Right ventricle myocardium inferior (tissue), 1 donor: ENCODE results near the gene ALS2CL. TPM values are rescaled to one million over a fixed set of nuclear protein-coding genes. Genes with fewer than 3 reads are reported as not detected.
A peak's percentile ranks its signal among the peaks of the same experiment; 100 is the strongest.

ENCODE experiments used
- ATAC-seq: fragments of 200-7000 bp; cut with Tn5 transposase; one replicate; pipeline ENCODE4 v1.9.1; 2020; ENCODE audit warnings: mild to moderate bottlenecking, moderate library complexity
- DNase-seq: peaks from one replicate; pipeline ENCODE4 v3.0.0; 2021; ENCODE audit errors: missing footprints
- intact Hi-C: fragments of 100-400 bp; cut with DNase I; formaldehyde crosslinking; loops from one replicate; pipeline ENCODE4 v1.11.0; 2022
- total RNA-seq: library from RNA; stranded (reverse); fragmentation: NEBNext Ultra II Directional; extraction: Animal tissue kit (Norgen Biotek cat#: 25700); gene quantifications from one replicate; pipeline ENCODE4 v1.2.1, GENCODE V29; 2021
- donor health status: DM: no; HTN: yes; CAD: no; lungs with severe emphysema.

Gene ALS2CL
- total RNA-seq, 1 donor from 2014 or later, result 36.9 TPM

DNA sequence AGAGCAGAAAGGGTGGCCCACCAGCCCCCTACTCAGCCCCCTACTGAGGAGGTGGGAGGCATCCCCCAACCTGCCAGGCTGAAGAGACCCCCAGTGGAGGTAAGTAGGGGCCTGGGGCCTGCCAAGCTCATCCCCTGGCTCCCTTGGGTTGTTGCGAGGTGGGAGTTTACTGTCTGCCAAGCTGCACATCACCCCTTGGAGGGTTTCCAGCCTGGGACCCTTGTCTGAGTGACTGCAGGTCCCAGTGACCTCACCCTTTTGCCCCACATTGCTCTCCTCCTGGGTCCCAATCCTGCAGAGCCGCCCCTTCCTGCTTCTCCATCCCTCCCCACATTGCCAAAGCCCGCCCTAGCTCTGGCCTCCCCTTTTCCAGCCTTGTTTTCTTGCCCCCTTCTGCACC lies 1.0 kb upstream of the ALS2CL start:
- no peak for ATAC-seq
- no peak for DNase-seq
- intact Hi-C loops, result loop anchor here (10.0 kb wide), 1 partner anchor 130 kb away; the partner anchor contains the start of gene LRRC2

DNA sequence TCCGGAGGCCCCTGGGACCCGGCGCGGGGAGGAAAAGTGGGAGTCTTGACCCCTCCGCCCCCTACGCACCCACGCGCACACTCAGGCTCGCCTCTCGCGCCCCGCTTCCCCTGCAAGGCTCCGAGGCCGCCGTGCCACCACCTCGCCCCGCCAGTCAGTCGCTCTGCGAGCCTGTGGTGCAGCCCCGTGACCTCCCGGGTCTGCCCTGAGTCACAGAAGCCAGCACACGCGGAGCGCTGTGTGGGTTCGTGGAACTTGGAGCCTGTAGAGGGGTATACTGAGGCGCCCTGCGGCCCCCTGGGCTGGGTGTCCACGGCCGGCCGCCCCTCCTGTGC lies 380 bp upstream of the ALS2CL start:
- intact Hi-C loops, result loop anchor here (10.0 kb wide), 1 partner anchor 129 kb away; the partner anchor contains the start of gene LRRC2
- peak; percentile 11 for ATAC-seq
- peak; percentile 75 for DNase-seq

DNA sequence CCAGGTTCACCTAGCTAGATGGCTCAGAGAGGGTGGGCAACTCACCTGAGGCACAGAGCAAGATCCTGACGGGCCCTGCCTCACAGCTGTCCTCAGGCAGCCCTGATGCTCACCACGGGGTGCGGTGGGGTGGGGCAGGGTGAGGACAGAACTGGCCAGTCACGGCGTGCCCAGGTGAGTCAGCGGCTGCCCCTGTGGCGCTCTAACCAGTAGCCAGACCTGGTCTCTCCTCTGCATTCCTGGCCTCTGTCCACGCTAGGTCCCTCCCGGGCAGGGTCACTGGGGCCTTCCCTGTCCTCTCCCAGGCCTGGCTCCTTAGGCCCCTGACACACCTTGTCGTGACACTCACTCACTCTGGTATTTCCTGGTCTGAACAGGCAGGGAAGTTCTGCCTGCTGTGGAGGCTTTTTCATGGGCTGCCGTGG lies 901 bp downstream of the ALS2CL start:
- ATAC-seq (no peak), DNase-seq (no peak)
- intact Hi-C loops, result loop anchor here (10.0 kb wide), 1 partner anchor 128 kb away; the partner anchor contains the start of gene LRRC2

DNA sequence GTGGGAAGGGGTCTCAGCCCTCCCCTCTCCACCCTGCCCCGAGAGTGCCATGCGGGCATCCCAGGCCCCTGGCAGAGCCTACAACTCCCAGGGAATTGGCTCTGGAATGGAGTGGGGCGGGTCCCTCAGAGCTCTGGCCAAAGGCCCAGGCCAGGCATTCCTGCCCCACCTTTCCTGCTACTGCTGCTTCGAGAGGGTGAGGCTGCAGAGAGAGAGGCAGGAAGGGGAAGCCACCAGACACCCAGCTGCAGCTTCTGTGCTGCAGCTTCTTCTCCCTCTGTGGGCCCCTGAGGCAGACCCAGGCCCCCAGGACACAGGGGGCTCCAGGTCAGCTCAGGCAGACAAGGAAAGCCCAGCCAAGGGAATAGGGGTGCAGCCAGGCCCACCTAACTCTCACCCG lies 2.7 kb downstream of the ALS2CL start:
- intact Hi-C loops, result loop anchor here (10.0 kb wide), 1 partner anchor 126 kb away; the partner anchor contains the start of gene LRRC2

DNA sequence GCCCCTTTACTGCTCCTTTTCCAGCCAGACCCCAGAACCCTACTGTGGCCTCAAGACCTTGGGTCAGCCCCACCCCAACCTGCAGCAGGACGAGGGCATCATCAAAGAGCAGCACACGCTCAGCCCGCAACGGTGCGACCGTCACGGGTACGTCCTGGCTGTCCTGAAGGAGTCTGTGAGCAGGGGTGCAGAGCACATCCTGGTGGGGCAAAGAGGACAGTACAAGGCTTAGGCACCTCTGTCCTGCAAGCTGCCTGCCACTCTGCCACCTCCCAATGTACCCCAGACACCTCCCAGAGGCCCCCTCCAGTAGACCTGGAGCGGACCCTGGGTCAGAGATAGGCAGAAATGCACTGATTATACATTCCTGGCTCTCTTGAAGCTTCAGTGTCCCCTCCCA lies 8.0 kb downstream of the ALS2CL start:
- intact Hi-C loops, result no loop called here
- ATAC-seq, result no peak
- DNase-seq, result no peak

More for the DNA sequence above, 2.7 kb downstream of the ALS2CL start:
- DNase-seq, result no peak
- ATAC-seq, result peak; percentile 48

DNA sequence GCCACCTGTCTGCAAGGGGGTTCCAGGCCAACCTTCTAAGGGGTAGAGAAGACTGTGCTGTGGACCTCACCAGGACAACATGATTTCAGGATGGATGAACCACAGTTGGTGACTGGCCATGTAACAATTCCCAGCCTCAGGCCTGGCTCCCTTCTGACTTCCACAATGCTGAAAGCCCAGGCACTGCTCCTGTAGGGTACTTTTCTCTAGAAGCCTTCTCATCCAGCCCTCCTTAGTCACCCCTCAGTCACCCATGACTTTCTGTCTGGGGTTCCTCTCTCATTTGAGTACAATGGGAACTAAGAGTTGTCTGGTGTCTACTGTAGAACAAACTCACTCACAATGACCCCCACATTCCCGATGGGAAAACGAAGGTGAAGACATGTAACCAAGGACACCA lies 8.6 kb downstream of the ALS2CL start:
- DNase-seq (no peak), ATAC-seq (no peak)
- intact Hi-C loops, result no loop called here

DNA sequence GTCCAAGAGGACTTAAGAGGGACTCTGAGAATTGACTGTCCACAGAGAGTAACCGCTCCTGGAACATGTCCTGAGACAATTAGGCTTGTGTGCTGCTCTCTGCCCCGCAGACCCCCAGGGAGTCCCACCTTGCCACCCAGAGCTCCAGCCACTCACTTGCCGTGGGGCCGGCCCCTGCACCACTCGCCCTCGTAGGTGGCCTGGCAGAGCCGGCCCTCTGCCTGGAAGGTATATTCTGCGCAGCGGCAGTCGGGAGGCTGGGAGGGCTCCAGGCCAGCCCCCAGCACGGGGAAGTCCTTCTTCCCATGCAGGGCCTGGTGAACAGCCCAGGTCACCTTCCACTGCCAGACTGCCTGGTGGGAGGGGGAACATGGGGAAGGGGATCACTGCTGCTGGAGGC lies 10.5 kb downstream of the ALS2CL start:
- intact Hi-C loops, result no loop called here
- DNase-seq, result no peak
- no peak for ATAC-seq

DNA sequence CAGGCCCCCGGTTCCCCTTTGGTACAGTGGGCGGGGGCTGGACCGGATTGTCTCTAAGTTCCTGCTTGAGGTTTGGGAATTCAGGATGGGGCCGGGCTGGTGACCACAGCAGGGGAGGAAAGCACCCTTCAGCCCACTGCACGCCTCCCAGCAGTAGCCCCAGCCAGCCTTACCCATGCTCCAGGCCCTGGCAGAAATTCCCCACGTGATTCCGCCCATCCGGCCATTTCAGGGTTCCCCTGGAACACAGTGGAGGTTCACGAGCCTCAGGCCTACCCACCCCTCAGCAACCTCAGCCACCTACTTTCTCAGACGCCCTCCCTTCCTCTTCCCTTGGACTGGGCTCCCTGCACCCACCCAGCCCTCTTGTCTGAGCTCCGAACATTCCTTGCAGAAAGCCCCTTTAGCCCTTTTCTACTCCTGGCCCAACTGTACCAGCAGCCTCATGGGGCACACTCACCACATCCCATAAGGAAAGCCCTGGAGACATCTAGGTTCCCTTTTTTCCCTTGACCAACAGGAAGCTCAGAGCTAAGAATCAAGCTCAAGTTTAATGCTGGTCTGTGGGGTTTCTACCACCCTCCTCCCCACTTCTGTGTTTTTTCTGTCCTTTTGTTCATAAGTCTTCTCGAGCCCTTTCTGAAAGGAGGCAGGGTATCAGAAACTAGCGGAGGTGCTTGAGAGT lies 11.5 kb downstream of the ALS2CL start:
- intact Hi-C loops, result no loop called here
- no peak for DNase-seq

DNA sequence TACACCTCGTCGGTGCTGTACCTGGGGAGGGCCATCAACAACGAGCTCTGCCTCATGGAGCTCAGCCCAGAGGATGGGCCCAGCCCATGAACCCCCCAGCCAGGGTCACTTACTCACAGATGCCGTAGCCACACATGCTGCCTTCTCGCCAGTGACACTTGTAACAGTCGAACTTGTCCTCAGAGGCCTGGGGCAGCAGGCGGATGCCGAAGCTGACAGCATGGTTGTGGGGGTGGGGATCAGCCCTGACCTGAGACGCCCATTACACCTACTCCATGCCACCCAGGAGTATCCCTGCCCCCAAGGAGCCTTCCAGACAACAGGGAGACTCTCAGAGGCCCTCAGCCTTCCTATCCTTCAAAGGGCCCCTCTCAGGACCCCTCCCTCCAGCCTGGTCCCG lies 12.1 kb downstream of the ALS2CL start:
- intact Hi-C loops, result no loop called here
- DNase-seq (no peak), ATAC-seq (no peak)

More for the DNA sequence above, 11.5 kb downstream of the ALS2CL start:
- ATAC-seq, result no peak

DNA sequence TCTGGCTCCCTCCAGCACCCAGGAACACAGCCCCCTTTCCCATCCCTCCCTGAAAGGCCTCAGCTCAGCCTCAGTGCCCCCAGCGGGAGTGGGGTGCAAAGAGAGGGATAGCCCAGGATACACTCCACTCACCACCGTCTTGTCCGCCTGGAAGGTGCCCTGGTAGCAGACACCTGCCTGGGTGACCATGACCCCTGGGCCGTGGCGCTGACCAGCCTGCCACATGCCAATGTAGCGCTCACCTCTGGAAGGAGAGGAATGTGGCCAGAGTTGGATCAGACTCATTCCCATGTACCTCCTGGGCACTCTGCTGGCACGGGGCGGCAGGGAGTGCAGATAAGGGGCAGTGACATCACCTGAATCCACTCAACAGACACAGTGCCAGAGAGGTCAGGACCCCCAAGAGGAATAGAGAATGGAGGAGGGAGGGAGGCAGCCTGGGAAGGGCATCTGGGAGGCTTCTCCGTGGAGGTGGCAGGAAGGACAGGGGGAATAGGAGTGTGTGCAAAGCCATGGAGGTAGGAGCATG lies 13.1 kb downstream of the ALS2CL start:
- ATAC-seq, result peak; percentile 9
- intact Hi-C loops, result no loop called here
- no peak for DNase-seq

DNA sequence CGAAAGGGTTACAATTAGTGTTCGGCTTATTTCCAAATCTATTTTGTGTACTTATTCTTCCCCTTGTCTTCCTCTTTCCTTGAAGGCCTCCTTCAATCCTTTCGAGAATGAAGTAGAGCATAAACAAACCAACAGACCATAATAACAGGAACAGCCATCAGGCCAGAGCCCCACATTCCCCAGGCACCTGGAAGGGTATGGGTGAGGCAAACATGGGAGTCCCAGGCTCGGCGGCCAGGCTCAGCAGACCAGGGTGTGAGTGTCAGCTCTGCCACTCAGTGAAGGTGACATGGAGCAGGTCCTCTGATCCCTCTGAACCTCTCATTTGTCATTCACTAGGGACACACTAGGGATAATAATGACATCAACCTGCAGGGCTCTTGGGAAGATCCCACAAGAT lies 13.8 kb downstream of the ALS2CL start:
- intact Hi-C loops, result no loop called here
- no peak for DNase-seq

DNA sequence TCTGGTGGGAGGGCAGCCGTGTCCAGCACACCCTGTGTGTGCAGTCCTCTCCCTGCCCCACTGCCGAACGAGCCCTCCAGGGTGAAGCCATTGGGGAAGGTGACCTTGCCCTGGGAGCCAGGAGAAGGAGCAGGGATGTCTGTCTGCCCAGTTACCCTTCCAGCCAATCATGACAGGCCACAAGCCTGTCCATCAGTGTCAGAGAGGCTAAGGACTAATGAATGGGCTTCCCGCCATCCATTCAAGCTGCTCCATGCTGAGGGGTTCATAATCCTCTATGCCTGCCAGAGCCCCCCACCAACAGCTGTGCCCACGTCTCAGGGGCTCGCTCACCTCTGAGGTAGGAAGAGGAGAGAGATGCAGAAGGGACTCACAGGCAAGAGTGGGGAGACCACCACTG lies 15.2 kb downstream of the ALS2CL start:
- intact Hi-C loops, result no loop called here
- ATAC-seq, result no peak
- DNase-seq, result peak; percentile 41

More for the DNA sequence above, 13.8 kb downstream of the ALS2CL start:
- no peak for ATAC-seq

DNA sequence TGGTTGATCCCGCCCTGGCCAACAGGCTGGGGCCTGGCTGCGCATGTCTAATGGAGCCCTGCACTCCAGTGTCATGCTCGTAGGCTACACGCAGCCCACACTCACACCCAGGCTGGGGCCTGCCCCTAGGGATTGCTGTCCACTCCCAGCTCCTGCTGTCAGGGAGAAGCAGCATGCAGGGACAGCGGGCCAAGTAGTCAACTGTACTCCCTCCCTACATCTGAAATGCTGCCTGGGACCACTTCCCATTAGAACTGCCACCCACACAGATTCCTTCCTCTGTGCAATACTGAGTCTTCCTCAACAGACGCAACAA lies 16.1 kb downstream of the ALS2CL start:
- peak; percentile 88 for DNase-seq

DNA sequence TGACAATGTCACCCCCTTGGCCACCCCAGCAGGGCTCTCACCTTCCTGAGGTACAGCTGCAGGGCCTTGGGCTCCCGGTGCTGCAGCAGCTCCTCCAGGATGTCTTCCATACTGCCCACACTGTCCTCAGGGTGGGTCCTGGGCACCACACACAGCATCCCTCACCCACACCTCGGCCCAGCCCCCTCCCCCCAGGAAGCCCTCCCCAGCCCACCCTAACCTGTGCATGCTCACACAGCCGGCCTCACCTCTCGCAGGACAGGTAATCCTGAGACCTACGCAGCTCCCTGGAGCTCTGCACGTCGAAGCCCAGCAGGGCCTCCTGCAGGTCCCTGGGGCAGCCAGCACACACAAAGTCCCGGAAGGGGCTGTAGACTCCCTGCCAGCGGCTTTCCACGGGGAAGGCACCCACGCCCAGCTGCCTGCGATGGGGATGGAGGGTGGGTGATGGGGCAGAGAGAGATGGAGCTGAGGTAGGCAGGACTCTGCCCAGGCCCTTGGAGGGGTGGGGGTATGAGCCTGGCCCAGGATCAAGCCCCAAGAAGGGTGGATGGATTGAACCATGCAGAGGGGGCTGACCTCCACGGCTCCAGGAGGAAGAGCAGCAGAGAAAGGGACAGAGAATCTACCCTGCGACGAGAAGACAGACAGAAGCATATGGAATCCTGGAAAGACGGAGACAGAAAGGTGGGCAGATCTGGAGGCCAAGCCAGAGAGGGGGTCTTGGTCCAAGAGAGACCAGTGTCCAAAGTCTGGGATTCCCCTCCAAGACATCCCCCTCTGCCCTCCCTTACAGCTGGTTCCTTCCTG lies 16.7 kb downstream of the ALS2CL start:
- DNase-seq (peak; percentile 53), ATAC-seq (no peak)
- intact Hi-C loops, result no loop called here

More for the DNA sequence above, 16.1 kb downstream of the ALS2CL start:
- intact Hi-C loops, result no loop called here
- peak; percentile 78 for ATAC-seq

DNA sequence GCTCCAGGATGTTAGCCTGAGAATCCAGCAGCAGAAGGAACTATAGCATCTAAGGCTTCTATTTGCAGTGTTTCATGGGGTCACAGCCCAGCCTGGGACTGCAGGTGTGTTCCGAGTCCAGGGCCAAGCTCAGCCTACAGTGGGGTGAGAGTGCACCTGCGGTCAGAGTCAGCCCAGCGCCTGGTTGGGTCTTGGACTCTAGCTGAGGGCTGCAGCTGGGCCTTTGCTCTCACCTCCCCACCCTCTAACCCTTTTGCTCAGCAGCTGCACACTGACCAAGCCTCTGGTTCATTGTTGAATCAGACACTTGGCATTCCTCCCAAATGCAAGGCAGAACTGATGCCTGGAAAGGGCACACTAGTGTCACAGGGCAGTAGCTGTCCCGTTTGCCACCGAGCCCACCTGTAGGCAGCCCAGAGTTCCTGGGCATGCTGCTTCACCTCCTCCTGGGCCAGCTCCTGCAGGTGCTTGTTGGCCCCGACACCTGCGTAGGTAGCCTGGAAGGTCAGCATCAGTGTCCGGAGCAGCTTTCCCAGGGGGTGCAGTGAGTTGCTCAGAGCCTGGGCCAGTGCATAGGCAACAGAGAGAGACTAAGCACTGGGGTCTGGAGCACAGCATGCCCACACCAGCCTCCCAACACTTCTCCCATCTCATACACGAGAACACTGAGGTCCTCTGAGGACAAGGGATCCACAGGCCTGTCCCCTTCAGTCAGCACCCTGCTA lies 17.5 kb downstream of the ALS2CL start:
- ATAC-seq (no peak), DNase-seq (peak; percentile 48)
- intact Hi-C loops, result no loop called here

DNA sequence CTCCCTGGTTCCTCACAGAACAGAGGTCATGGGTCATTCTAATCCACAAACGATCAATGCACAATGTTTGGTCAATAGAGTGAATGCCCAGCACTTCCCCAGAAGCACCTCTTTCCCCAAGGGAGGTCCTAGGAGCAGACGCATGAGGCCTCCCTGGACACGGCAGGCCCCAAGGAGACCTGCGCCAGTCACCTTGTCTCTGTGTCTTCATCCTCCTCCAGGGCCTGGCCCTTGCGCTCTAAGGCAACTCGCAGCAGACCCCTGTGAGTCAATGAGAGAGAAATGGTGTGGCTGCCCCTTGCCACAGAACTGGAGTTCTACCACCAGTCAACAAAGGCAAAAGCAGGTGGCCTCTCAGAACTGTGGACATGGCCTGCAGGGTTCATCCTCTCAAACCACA lies 18.1 kb downstream of the ALS2CL start:
- ATAC-seq (no peak), DNase-seq (peak; percentile 62)
- intact Hi-C loops, result no loop called here

DNA sequence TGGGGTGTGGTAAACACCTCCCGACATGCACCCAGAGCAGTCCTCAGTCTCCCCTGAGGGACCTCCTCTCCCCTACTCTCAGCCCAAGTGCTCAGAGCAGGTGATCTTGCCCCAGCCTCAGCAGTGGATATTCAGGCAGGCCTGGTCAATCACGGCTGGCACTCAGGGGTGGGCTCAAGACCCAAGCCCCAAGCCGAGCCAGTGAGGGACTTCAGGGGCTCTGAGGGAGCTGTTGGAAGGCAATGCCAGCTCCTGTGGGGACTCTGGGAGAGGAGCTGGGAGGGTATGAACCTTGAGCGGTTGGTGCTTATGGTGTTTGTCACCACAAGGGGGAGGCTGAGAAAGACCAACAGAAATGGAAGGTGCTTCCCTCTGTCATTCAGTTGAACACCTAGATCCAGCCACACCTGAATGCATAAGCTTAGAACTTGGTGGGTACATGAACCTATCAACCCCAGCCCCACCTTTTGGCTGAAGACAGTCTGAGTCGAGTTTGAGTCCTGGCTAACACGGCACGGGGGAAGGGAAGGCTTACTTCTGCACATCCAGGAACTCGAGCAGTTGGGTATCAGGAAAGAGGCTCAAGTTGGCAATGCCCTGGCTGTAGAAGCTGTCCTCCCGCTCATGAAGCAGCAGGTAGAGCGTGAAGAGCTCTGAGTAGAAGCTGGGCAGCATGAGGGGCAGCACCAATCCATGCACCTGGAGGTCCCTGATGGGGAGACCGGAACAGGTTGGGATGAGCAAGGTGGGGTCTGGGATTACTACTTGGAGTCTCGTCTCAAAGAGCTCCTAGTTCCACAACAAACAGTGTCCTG lies 19.2 kb downstream of the ALS2CL start:
- intact Hi-C loops, result no loop called here
- no peak for ATAC-seq
- peak; percentile 56 for DNase-seq

DNA sequence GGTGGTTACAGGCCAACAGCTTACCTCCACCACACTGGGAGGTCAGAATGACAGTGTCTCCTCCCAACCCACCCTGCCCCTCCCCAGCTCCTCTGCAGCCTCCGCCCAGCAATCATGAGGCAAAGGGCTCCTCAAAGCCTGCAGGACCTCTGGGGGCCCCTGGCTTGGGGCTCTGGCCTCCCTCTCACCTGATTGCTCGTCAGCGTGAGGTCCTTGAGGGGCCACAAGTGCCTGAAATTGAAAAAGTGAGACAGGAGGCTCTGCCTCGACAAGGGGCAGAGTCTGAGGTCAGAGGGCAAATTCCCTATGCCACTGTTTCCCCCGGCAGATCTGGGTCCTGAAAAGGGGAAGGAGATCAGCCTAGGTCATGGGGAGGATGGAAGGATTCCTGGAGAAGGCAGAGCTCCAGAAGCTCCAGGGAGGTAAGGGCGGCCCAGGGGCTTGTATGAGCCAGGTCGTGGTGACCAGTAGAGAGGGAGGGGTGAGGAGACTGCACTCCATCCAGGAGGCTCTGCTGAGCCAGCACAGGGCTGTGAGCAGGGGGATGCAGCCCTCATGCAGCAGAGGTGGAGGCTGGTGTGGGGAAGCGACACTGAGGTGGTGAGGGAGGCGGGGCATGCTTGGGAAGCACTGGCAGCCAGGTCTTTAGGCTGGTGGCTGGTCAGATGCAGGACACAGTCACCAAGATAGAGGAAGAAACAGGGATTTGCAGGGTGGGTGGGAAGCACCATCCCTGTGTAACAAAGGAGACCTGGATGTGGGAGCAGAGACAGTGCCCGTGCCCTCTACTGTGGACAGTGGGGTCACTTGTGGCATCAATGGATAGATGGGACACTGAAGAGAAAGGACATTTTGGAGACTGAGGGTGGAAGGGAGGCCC lies 20.1 kb downstream of the ALS2CL start:
- DNase-seq (peak; percentile 45), ATAC-seq (no peak)
- intact Hi-C loops, result no loop called here
